ENCODE data around the gene PARD3B.

- no peak for TF ChIP-seq EZH2 (IDR thresholded peaks at IDR 0.05; ENCODE audit: low read length, missing control alignments)
- no peak for TF ChIP-seq CTCF (conservative IDR thresholded peaks at IDR 0.05 in 1 of 2, IDR thresholded peaks at IDR 0.05 in 1 of 2; ENCODE audit: low read depth in 1 of 2, low read length in 2 of 2)
Measured at GRCh38 chr2:205119136-205119535, 573.9 kb downstream of the PARD3B start.

All from fibroblast of lung (primary cell).